Neuronal stem cell (in vitro differentiated cells): ENCODE measurements around the gene USPL1.

Experiments
- DNase-seq: peaks from one replicate; pipeline ENCODE4 v3.0.0-alpha.2; 2013; ENCODE audit warnings: low spot score
- H2AFZ ChIP-seq: one replicate; pipeline ENCODE4 v1.6.1; 2013; ENCODE audit warnings: mild to moderate bottlenecking, low read length, inconsistent platforms
- H2AK5ac ChIP-seq: 2 replicates; pipeline ENCODE4 v1.6.1; 2013; ENCODE audit warnings: low read depth, mild to moderate bottlenecking, inconsistent platforms, low read length, moderate library complexity, mixed read lengths
- H2BK120ac ChIP-seq: 2 replicates; pipeline ENCODE4 v1.6.1; 2013; ENCODE audit warnings: low read depth, mild to moderate bottlenecking, inconsistent platforms, low read length, moderate library complexity, mixed read lengths
- H2BK12ac ChIP-seq: one replicate; pipeline ENCODE4 v1.6.1; 2013; ENCODE audit warnings: low read length, inconsistent platforms
- H2BK15ac ChIP-seq: 2 replicates; pipeline ENCODE4 v1.6.1; 2013; ENCODE audit warnings: mild to moderate bottlenecking, low read length, inconsistent platforms, mixed read lengths
- H2BK5ac ChIP-seq: one replicate; pipeline ENCODE4 v1.6.1; 2013; ENCODE audit warnings: inconsistent platforms, mild to moderate bottlenecking, low read length, moderate library complexity
- H3K14ac ChIP-seq: one replicate; pipeline ENCODE4 v1.6.1; 2013; ENCODE audit warnings: low read length, inconsistent platforms
- H3K18ac ChIP-seq: 2 replicates; pipeline ENCODE4 v1.6.1; 2013; ENCODE audit warnings: low read length, inconsistent platforms
- H3K23ac ChIP-seq: 2 replicates; pipeline ENCODE4 v1.6.1; 2013; ENCODE audit warnings: low read depth, mild to moderate bottlenecking, mixed read lengths, low read length, inconsistent platforms; ENCODE audit not compliant: poor library complexity
- H3K27ac ChIP-seq: replicated peaks from 3 replicates; pipeline ENCODE4 v1.5.1; 2013; ENCODE audit warnings: low read length, inconsistent platforms
- H3K27me3 ChIP-seq, 3 experiments: 2 replicates each; pipeline ENCODE4 v1.6.1; 2013; ENCODE audit warnings: low read length in 3 of 3, mild to moderate bottlenecking in 2 of 3, inconsistent platforms in 1 of 3, low read depth in 1 of 3, mixed read lengths in 1 of 3, moderate library complexity in 1 of 3; ENCODE audit not compliant: control insufficient read depth in 3 of 3, insufficient read depth in 3 of 3
- H3K36me3 ChIP-seq, 2 donors: replicated peaks in 1 of 2; 2 replicates each; pipeline ENCODE4 v1.6.1; 2013; ENCODE audit warnings: low read length in 2 of 2; ENCODE audit not compliant: control insufficient read depth in 2 of 2, insufficient read depth in 2 of 2
- H3K4ac ChIP-seq: 2 replicates; pipeline ENCODE4 v1.6.1; 2013; ENCODE audit warnings: inconsistent platforms, mild to moderate bottlenecking, low read length, moderate library complexity
- H3K4me1 ChIP-seq, 2 donors: 1 replicate in 1 of 2; 2 replicates in 1 of 2; pipeline ENCODE4 v1.6.1; 2013; ENCODE audit warnings: low read length in 2 of 2, low read depth in 1 of 2; ENCODE audit not compliant: control insufficient read depth in 2 of 2, insufficient read depth in 1 of 2
- H3K4me2 ChIP-seq: one replicate; pipeline ENCODE4 v1.6.1; 2013; ENCODE audit warnings: mild to moderate bottlenecking, low read length, inconsistent platforms; ENCODE audit not compliant: insufficient read depth, poor library complexity, severe bottlenecking
- H3K4me3 ChIP-seq, 2 donors: 2 replicates each; pipeline ENCODE4 v1.5.1; 2013; ENCODE audit warnings: low read length in 2 of 2, mild to moderate bottlenecking in 2 of 2, inconsistent platforms in 1 of 2, moderate library complexity in 1 of 2
- H3K79me1 ChIP-seq: one replicate; pipeline ENCODE4 v1.6.1; 2013; ENCODE audit warnings: low read depth, mild to moderate bottlenecking, inconsistent platforms, low read length, moderate library complexity
- H3K9ac ChIP-seq: one replicate; pipeline ENCODE4 v1.6.1; 2013; ENCODE audit warnings: mild to moderate bottlenecking, low read depth, low read length, inconsistent platforms; ENCODE audit not compliant: poor library complexity
- H3K9me3 ChIP-seq, 2 donors: replicated peaks in 1 of 2; 2 replicates each; pipeline versions ENCODE3 to v1.6.1; 2013; ENCODE audit warnings: low read length in 2 of 2, mild to moderate bottlenecking in 2 of 2, inconsistent platforms in 1 of 2, low read depth in 1 of 2, mixed read lengths in 1 of 2, moderate library complexity in 1 of 2; ENCODE audit not compliant: control insufficient read depth in 2 of 2, insufficient read depth in 1 of 2
- H4K8ac ChIP-seq: one replicate; pipeline ENCODE4 v1.6.1; 2013; ENCODE audit warnings: low read depth, mild to moderate bottlenecking, inconsistent platforms, low read length, moderate library complexity
- H4K91ac ChIP-seq: one replicate; pipeline ENCODE4 v1.6.1; 2013; ENCODE audit warnings: low read length, low read depth, mild to moderate bottlenecking, inconsistent platforms; ENCODE audit not compliant: poor library complexity
- WGBS, 2 donors: extraction: QIAGEN DNeasy Blood & Tissue Kit; methylation state at CpG; one replicate each; pipeline ENCODE4 v1.1.7; 2013; ENCODE audit warnings: missing lambda C conversion rate in 2 of 2, mixed read lengths in 1 of 2; ENCODE audit not compliant: insufficient read length in 2 of 2, insufficient replicate concordance in 1 of 2; ENCODE audit errors: extremely low coverage in 2 of 2; 5-methylcytosine and 5-hydroxymethylcytosine counted together

USPL1 gene

DNA sequence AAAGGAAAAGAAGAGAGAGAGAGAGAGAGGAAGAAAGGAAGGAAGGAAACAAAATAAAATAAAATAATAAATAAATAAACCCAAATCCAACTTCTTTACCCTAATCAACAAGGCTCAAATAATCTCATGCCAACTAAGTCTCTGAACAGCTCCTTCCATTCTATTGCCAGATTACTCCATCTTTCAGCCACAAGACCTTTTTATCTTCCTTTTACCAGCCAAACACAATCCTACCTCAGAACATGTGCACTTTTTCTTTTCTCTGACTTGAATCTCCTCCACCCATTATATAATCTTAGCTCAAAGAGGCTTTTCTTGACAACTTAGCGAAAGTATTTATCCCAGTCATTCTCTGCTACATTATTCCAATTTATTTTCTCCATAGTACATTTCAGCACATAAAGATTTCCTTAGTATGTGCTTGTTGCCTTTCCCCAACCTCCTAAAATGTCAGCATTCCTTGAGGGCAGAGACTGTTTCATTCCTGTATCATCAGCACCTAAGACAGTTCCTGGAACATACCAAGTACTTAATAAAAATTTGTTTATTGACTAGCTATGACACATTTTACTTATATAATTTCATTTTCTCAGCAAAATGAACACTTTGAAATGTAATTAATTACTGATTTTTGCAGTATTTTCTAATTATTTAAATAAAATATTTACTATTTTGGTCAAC lies 33.5 kb upstream of the USPL1 start:
- no peak for DNase-seq
- no CpG with 5 or more reads among the region's 1 CpG for WGBS, 2 donors
- H2BK15ac ChIP-seq = no peak overlapping the region
- no peak overlapping the region for H4K8ac ChIP-seq
- H3K18ac ChIP-seq = no peak overlapping the region
- H3K4me1 ChIP-seq = peaks cover 0 to 2% of the 10 kb centered on the region in 2 donors
- no peak overlapping the region for H2AK5ac ChIP-seq
- no peak overlapping the region for H2AFZ ChIP-seq
- H3K4ac ChIP-seq = no peak overlapping the region
- H3K79me1 ChIP-seq = no peaks in the 10 kb centered on the region
- H3K27me3 ChIP-seq = no peaks in the 10 kb centered on the region
- H3K4me3 ChIP-seq = no peak overlapping the region
- H2BK120ac ChIP-seq = no peak overlapping the region
- no peak overlapping the region for H3K4me2 ChIP-seq
- H2BK12ac ChIP-seq = no peak overlapping the region
- no peak overlapping the region for H3K27ac ChIP-seq
- no peak overlapping the region for H2BK5ac ChIP-seq
- no peaks in the 10 kb centered on the region for H3K36me3 ChIP-seq
- H3K9ac ChIP-seq = no peak overlapping the region
- no peak overlapping the region for H4K91ac ChIP-seq
- no peak overlapping the region for H3K23ac ChIP-seq
- H3K14ac ChIP-seq = no peak overlapping the region
- H3K9me3 ChIP-seq = no peaks in the 10 kb centered on the region

DNA sequence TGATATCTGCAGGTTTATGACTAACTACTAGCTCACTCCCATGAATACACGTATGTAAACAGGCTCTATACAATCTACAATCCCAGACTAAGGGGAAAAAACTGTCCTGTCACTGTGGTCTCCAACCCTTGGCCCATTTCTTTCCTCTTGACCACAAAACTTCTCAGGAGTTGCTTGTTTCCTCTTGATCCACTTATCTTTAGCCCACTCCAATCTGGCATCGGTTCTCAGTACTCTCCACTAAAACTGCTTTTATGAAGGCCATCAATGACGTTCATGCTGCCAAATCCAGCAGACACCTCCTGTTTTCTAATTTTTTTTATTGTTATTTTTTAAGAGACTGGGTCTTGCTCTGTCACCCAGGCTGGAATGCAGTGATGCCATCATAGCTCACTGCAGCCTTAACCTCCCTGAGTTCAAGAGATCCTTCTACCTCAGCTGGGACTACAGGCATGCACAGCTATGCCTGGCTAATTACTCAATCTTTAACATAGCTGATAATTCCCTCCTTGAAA lies 31.9 kb upstream of the USPL1 start:
- Histone ChIP-seq H3K9me3 (no peaks in the 10 kb centered on the region), H2BK5ac (no peak overlapping the region), H3K27me3 (no peaks in the 10 kb centered on the region), H3K79me1 (no peaks in the 10 kb centered on the region), H2AK5ac (no peak overlapping the region), H2BK15ac (no peak overlapping the region), H4K8ac (no peak overlapping the region), H3K14ac (no peak overlapping the region), H3K4ac (no peak overlapping the region), H3K23ac (no peak overlapping the region), H3K18ac (no peak overlapping the region), H3K4me1 (peaks cover 0 to 2% of the 10 kb centered on the region in 2 donors), H4K91ac (no peak overlapping the region), H3K4me2 (no peak overlapping the region), H2AFZ (no peak overlapping the region), H3K27ac (no peak overlapping the region), H2BK120ac (no peak overlapping the region), H2BK12ac (no peak overlapping the region), H3K36me3 (no peaks in the 10 kb centered on the region), H3K9ac (no peak overlapping the region), H3K4me3 (no peak overlapping the region)
- DNase-seq = no peak
- no CpG with 5 or more reads among the region's 3 CpGs for WGBS, 2 donors

GRCh38 chr13:30587231-30587630 lies 30.5 kb upstream of the USPL1 start:
- H2BK5ac ChIP-seq = no peak overlapping the region
- WGBS, 2 donors = no CpG with 5 or more reads among the region's 1 CpG
- H3K36me3 ChIP-seq = no peaks in the 10 kb centered on the region
- H3K23ac ChIP-seq = no peak overlapping the region
- no peak overlapping the region for H2BK15ac ChIP-seq
- no peak overlapping the region for H3K4ac ChIP-seq
- H3K4me3 ChIP-seq = no peak overlapping the region
- no peak overlapping the region for H3K18ac ChIP-seq
- no peak overlapping the region for H3K4me2 ChIP-seq
- no peak overlapping the region for H2AK5ac ChIP-seq
- no peaks in the 10 kb centered on the region for H3K9me3 ChIP-seq
- no peak overlapping the region for H2BK12ac ChIP-seq
- H3K9ac ChIP-seq = no peak overlapping the region
- DNase-seq = no peak
- no peak overlapping the region for H3K14ac ChIP-seq
- H3K79me1 ChIP-seq = no peaks in the 10 kb centered on the region
- no peak overlapping the region for H2AFZ ChIP-seq
- H4K8ac ChIP-seq = no peak overlapping the region
- no peak overlapping the region for H3K27ac ChIP-seq
- H3K4me1 ChIP-seq = no peaks in the 10 kb centered on the region
- no peak overlapping the region for H2BK120ac ChIP-seq
- H3K27me3 ChIP-seq = no peaks in the 10 kb centered on the region
- H4K91ac ChIP-seq = no peak overlapping the region

DNA sequence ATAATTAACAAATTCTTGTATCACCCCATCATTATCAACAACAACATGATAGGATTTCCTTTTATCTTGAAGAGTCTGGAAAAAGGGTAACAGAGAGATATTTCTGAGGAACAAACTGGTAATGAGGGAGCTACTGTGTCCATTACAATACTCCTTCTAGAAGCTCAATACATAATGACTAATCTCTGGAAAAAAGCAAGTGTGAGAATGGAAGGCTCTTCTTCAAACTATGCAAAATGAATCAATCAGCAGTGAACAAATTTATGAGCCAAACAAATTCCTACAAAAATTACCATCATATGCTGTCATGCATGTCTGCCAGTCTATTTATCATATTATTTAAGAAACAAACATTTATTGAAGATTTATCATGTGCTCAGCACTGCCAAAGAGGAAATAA lies 30.0 kb upstream of the USPL1 start:
- Histone ChIP-seq H3K4me1 (no peaks in the 10 kb centered on the region), H3K4me3 (no peak overlapping the region), H4K8ac (no peak overlapping the region), H4K91ac (no peak overlapping the region), H3K27ac (no peak overlapping the region), H2AK5ac (no peak overlapping the region), H3K23ac (no peak overlapping the region), H2BK120ac (no peak overlapping the region), H2BK5ac (no peak overlapping the region), H2BK12ac (no peak overlapping the region), H3K79me1 (no peaks in the 10 kb centered on the region), H3K9ac (no peak overlapping the region), H3K36me3 (no peaks in the 10 kb centered on the region), H3K9me3 (no peaks in the 10 kb centered on the region), H3K18ac (no peak overlapping the region), H3K14ac (no peak overlapping the region), H3K4ac (no peak overlapping the region), H3K27me3 (no peaks in the 10 kb centered on the region), H3K4me2 (no peak overlapping the region), H2BK15ac (no peak overlapping the region), H2AFZ (no peak overlapping the region)
- no peak for DNase-seq
